NT2/D1 (cell line): ENCODE results near the gene ZFYVE27.
A peak's percentile ranks its signal among the peaks of the same experiment; 100 is the strongest.

Source experiments
- DNase-seq: peaks from one replicate; pipeline ENCODE4 v3.0.0-alpha.2; 2011; ENCODE audit warnings: low read depth, low spot score
- H3K27me3 ChIP-seq: 2 replicates; pipeline ENCODE4 v1.6.0; 2011; ENCODE audit warnings: mild to moderate bottlenecking; ENCODE audit not compliant: insufficient read length, insufficient read depth
- H3K36me3 ChIP-seq: 2 replicates; pipeline ENCODE4 v1.6.1; 2011; ENCODE audit warnings: mild to moderate bottlenecking, low read length, mixed read lengths; ENCODE audit not compliant: insufficient read depth, insufficient read length
- H3K4me1 ChIP-seq: 2 replicates; pipeline ENCODE4 v1.5.1; 2011; ENCODE audit not compliant: insufficient read depth, insufficient read length
- H3K4me3 ChIP-seq: 2 replicates; pipeline ENCODE4 v1.5.1; 2011; ENCODE audit warnings: low read depth; ENCODE audit not compliant: insufficient read length
- H3K9ac ChIP-seq: 2 replicates; pipeline ENCODE4 v1.6.0; 2011; ENCODE audit warnings: low read depth; ENCODE audit not compliant: insufficient read length
- H3K9me3 ChIP-seq: 2 replicates; pipeline ENCODE4 v1.5.1; 2011; ENCODE audit warnings: mild to moderate bottlenecking, low read length; ENCODE audit not compliant: insufficient read depth
- SUZ12 ChIP-seq: IDR thresholded peaks from 2 replicates; pipeline ENCODE4 v1.6.1; 2011; ENCODE audit not compliant: insufficient read length, insufficient read depth; ENCODE audit errors: extremely low read depth
- YY1 ChIP-seq: IDR thresholded peaks from 2 replicates; pipeline ENCODE4 v1.6.1; 2011; ENCODE audit not compliant: insufficient read length, insufficient read depth
- ZNF274 ChIP-seq: IDR thresholded peaks from 2 replicates; pipeline ENCODE4 v1.6.1; 2011; ENCODE audit warnings: mild to moderate bottlenecking, low read depth, low read length

ZFYVE27 gene

DNA sequence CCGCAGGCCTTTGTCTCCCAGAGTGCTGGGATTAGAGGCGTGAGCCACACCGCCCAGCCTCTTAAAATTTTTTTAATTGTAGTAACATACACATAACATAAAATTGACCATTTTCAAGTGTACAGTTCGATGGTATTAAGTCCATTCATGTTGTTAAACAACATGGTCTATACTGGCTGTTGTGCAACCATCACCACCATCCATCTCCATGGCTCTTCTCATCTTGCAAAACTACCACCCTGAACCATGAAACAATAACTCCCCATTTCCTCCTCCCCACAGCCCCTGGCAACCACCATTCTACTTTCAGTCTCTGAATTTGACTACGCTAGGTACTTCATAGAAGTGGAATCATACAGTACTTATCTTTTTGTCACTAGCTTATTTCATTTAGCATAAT is 7.9 kb upstream of the ZFYVE27 start:
- Histone ChIP-seq H3K4me1 (no peaks in the 10 kb centered on the region), H3K36me3 (no peaks in the 10 kb centered on the region), H3K4me3 (no peak overlapping the region), H3K27me3 (no peaks in the 10 kb centered on the region), H3K9ac (no peak overlapping the region), H3K9me3 (no peaks in the 10 kb centered on the region)
- no peak for DNase-seq
- TF ChIP-seq SUZ12 (no peak), ZNF274 (no peak), YY1 (no peak)

DNA sequence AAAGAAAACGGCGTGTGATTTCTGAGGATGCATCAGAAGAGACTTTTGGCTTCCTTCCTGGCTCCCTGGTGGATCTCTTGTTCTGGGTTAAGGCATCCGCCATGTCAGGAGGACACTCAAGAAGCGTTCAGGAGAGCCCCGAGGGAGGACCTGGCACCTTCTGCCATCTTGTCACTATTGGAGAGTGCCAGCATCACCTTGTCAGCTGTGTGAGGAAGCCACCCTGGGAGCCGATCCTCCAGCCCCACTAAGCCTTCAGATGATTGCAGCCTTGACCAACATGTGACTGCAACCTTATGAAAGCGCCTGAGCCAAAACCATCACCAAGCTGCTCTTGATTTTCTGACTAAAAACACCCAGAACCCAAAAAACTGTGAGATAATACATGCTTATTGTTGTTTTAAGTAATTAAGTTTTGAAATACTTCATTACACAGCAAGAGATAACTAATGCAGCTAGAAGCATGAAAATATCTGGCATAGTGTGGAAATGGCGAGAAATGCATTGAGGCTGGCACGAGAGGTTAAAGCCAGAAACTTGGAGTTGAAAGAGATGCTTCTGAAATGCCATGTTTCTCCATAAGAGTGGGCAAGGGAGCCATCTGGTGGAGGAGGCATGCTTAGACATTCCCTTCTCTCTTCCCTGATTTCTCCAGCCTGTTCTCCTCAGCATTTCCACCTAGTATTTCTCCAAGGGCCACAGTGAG is 5.4 kb upstream of the ZFYVE27 start:
- Histone ChIP-seq H3K27me3 (peaks cover 13% of the 10 kb centered on the region), H3K4me1 (peaks cover under 1% of the 10 kb centered on the region)
- TF ChIP-seq SUZ12 (no peak), YY1 (no peak), ZNF274 (no peak)

DNA sequence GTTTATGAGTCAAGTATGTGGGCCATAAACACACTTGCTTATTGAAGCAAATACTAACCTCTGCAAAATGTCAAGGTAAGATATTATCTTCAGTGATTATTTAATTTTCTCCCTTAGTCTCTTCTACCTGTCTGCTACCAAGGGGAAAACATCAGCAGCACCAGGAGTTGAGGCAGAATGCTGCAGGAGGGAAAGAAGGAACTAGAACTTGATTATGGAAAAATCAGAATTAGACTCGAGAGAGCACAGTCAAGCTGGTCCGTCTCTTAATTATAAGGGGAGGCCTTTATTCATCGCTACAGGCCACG is 4.9 kb upstream of the ZFYVE27 start:
- peaks cover 12% of the 10 kb centered on the region for H3K9me3 ChIP-seq
- TF ChIP-seq YY1 (no peak), ZNF274 (no peak), SUZ12 (no peak)
- H3K36me3 ChIP-seq = no peaks in the 10 kb centered on the region
- H3K9ac ChIP-seq = no peak overlapping the region
- DNase-seq = no peak
- peaks cover 16% of the 10 kb centered on the region for H3K27me3 ChIP-seq
- H3K4me1 ChIP-seq = peaks cover 2% of the 10 kb centered on the region
- H3K4me3 ChIP-seq = no peak overlapping the region

More for the DNA sequence above, 5.4 kb upstream of the ZFYVE27 start:
- Histone ChIP-seq H3K36me3 (no peaks in the 10 kb centered on the region), H3K4me3 (no peak overlapping the region), H3K9me3 (peaks cover 9% of the 10 kb centered on the region), H3K9ac (no peak overlapping the region)
- no peak for DNase-seq

DNA sequence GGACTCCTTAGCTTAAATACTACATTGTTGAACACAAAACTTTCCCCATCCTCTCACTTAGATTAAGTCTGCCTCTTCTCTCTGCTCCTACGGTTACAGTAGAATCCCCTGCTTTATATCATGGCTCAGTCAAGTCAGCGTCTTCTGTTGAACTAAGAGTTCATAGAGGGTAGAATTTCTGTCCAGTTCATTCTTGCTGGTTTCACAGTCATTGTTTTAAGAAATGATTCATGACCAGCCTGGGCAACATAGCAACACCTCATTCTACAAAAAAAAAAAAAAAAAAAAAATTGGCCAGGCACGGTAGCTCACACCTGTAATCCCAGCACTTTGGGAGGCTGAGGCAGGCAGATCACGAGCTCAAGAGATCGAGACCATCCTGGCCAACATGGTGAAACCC is 3.7 kb upstream of the ZFYVE27 start:
- DNase-seq = no peak
- Histone ChIP-seq H3K9ac (no peak overlapping the region), H3K4me3 (no peak overlapping the region)

DNA sequence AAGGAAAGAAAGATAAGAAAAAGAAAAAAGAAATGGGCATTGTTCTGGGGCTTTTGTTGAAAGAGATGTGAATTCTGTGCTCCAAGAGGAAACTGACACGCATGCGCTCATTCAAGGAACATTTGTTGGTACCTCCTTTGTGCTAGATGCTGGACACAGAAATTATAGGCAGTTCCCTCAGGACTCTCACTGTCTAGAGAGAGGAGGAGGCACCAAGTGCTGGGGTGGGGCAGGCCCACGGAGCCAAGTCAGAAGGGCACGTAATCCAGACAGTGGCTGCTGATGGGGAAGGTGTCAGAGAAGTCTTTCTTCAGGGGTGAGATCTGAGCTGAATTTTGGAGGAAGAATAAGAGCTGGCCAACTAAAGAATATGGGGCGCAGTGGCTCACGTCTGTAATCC is 2.9 kb upstream of the ZFYVE27 start:
- peaks cover 2% of the 10 kb centered on the region for H3K4me1 ChIP-seq
- H3K9me3 ChIP-seq = peaks cover 12% of the 10 kb centered on the region
- peaks cover 7% of the 10 kb centered on the region for H3K36me3 ChIP-seq
- TF ChIP-seq ZNF274 (no peak), SUZ12 (no peak)
- no peak overlapping the region for H3K4me3 ChIP-seq
- no peak overlapping the region for H3K9ac ChIP-seq
- no peak for DNase-seq
- H3K27me3 ChIP-seq = peaks cover 16% of the 10 kb centered on the region

More for the DNA sequence above, 3.7 kb upstream of the ZFYVE27 start:
- TF ChIP-seq SUZ12 = no peak
- TF ChIP-seq ZNF274 = no peak
- TF ChIP-seq YY1 = no peak
- Histone ChIP-seq H3K4me1 (peaks cover 2% of the 10 kb centered on the region), H3K27me3 (peaks cover 16% of the 10 kb centered on the region), H3K9me3 (peaks cover 12% of the 10 kb centered on the region), H3K36me3 (no peaks in the 10 kb centered on the region)

DNA sequence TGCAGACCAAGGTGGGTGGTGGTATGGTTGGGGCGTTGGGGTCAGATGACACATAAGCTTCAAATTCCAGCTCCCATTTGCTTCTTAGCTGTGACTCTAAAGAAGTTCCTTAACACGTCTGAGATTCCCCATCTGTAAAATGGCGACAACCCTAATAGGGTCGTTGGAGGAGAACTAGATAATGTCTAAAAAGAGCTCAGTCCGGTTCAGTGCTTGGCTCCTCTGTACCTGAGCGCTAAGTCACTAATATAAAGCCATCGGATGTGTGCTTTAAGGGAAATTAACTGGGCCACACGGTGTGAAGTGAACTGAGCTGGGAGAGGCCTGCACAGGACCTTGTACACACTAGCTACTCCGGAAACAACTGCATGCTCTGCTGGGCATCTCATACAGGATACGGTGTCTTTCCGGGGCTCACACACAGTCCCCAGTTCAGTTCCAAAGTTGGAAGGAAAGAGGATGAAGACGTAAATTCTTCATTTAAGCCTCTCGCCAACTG is 476 bp upstream of the ZFYVE27 start:
- Histone ChIP-seq H3K9ac (peak overlapping the region; percentile 10), H3K4me3 (peak overlapping the region; percentile 93)

DNA sequence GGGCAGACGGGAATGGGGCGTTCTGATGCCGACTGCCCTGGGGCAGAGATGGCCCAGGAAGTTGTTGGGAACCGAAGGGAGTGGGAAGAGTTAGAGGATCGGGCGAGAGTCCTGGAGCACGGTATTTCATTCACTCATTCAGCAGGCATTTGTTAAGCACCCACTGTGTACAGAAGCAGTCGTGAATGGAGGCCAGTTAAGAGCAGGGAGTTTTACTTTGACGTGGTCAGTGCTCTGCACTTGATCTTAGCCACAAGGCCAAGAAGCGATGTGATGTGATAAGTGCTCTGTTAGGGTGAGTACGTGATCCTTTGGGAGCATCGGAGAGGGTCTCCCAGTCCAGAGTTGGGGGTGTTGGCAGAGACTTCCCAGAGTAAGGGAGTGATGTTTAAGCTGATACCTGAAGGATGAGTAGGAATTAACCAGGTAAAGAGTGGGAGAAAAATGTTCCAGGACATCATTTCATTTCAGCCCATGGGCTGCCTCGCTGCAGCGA is 890 bp downstream of the ZFYVE27 start:
- TF ChIP-seq ZNF274 = no peak
- TF ChIP-seq SUZ12 = no peak
- TF ChIP-seq YY1 = no peak
- Histone ChIP-seq H3K4me3 (peak overlapping the region; percentile 93), H3K9me3 (peaks cover 12% of the 10 kb centered on the region), H3K36me3 (peaks cover 33% of the 10 kb centered on the region), H3K4me1 (peaks cover 3% of the 10 kb centered on the region), H3K27me3 (peaks cover 16% of the 10 kb centered on the region), H3K9ac (peak overlapping the region; percentile 98)
- DNase-seq = no peak

More for the DNA sequence above, 476 bp upstream of the ZFYVE27 start:
- Histone ChIP-seq H3K27me3 (peaks cover 16% of the 10 kb centered on the region), H3K9me3 (peaks cover 12% of the 10 kb centered on the region), H3K36me3 (peaks cover 26% of the 10 kb centered on the region), H3K4me1 (peaks cover 2% of the 10 kb centered on the region)
- DNase-seq = no peak
- no peak for TF ChIP-seq ZNF274
- TF ChIP-seq YY1 = no peak
- no peak for TF ChIP-seq SUZ12
